ENCODE data around the gene GINS2. TPM values are rescaled to one million over a fixed set of nuclear protein-coding genes. Genes with fewer than 3 reads are reported as not detected.

Gene GINS2
- total RNA-seq, 1 experiment from 2014 or later, result 52.7 TPM

DNA sequence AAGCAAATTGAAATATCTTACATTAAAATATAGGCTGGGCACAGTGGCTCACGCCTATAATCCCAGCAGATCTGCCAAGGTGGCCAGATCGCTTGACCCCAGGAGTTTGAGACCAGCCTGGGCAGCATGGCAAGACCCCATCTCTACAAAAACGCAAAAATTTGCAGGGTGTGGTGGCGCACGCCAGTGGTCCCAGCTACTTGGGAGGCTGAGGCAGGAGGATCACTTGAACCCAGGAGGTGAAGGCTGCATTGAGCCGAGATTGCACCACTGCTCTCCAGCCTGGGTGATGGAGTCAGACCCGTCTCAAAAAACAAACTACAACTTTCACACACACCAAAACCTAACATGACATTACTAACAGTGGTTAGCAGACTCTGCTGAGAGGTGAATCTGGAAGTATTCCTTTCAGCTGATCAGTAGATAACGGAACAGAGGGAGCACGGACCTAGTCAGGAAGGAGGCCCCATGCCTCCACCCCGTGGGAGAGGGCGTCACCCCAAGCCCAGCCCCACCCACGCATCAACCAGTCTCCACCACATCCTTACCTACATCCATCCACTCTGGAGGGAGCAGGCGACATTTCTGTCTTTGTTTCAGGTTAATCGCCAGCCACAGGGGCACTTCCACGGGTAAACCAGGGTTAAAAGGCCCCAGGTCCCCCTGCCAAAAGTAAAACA is 1.7 kb downstream of the GINS2 start:
- no peaks in the 10 kb centered on the region for H3K9me3 Mint-ChIP-seq
- no peaks in the 10 kb centered on the region for H3K27me3 ChIP-seq (ENCODE audit: insufficient read depth, low read length)
- WGBS (ENCODE audit: extremely low coverage, insufficient read length, low lambda C conversion rate), result no CpG with 5 or more reads among the region's 15 CpGs
- no peak overlapping the region for H4K8ac ChIP-seq (replicated peaks; ENCODE audit: insufficient read length, low read depth, low read length)
- H3K18ac ChIP-seq (ENCODE audit: insufficient read length, low read depth, low read length), result no peak overlapping the region
- H3K27ac Mint-ChIP-seq, result no peak overlapping the region
- H3K14ac ChIP-seq (ENCODE audit: insufficient read depth, low read length), result no peak overlapping the region
- no peak overlapping the region for H2AFZ ChIP-seq (ENCODE audit: low read length)
- no peak overlapping the region for H2BK120ac ChIP-seq (ENCODE audit: low read depth, low read length, poor library complexity, severe bottlenecking)
- no peak overlapping the region for H2AK5ac ChIP-seq (ENCODE audit: insufficient read length, low read length)
- H3K79me1 ChIP-seq (ENCODE audit: insufficient read depth, low read depth, low read length, poor library complexity, severe bottlenecking), result no peaks in the 10 kb centered on the region
- no peak overlapping the region for H2BK5ac ChIP-seq (ENCODE audit: insufficient read length, low read length)
- peaks cover 3% of the 10 kb centered on the region; the same call in 1 of the 2 replicates for H3K79me2 ChIP-seq (ENCODE audit: insufficient read depth, low read length)
- peaks cover 22% of the 10 kb centered on the region for H3K27me3 Mint-ChIP-seq (ENCODE audit: low read depth)
- no peak overlapping the region for H3T11ph ChIP-seq (ENCODE audit: low read length)
- H3K4me2 ChIP-seq (ENCODE audit: insufficient read depth, insufficient read length, low read length), result no peak overlapping the region
- H2BK12ac ChIP-seq (ENCODE audit: insufficient read length, low read depth, low read length), result no peak overlapping the region
- DNase-seq, result no peak
- H3K56ac ChIP-seq (ENCODE audit: insufficient read length, low read depth, low read length), result no peak overlapping the region
- no peak overlapping the region for H4K91ac ChIP-seq (ENCODE audit: insufficient read length, low read depth, low read length)
- H3K27ac ChIP-seq (ENCODE audit: insufficient read length, low read depth, low read length), result no peak overlapping the region
- H3K23ac ChIP-seq (ENCODE audit: insufficient read length, low read depth, low read length), result no peak overlapping the region
- H4K5ac ChIP-seq (ENCODE audit: insufficient read length, low read depth, low read length), result no peak overlapping the region
- no peak overlapping the region for H2BK20ac ChIP-seq (ENCODE audit: low read depth, low read length, poor library complexity, severe bottlenecking)
- no peaks in the 10 kb centered on the region for H3K23me2 ChIP-seq (ENCODE audit: insufficient read length, low read depth, low read length, poor library complexity, severe bottlenecking)
- peaks cover 3 to 41% (median 37%) of the 10 kb centered on the region in 3 experiments; a peak in 6 of 7 replicates for H3K36me3 Mint-ChIP-seq (ENCODE audit: insufficient read depth in 1 of 3, low read depth in 3 of 3)
- H3K4me1 ChIP-seq (ENCODE audit: insufficient read depth, low read length), result no peaks in the 10 kb centered on the region; the same call in 1 of the 2 replicates
- H3K4me3 Mint-ChIP-seq, result peak overlapping the region; percentile 78 to 89
- peaks cover 14 to 30% of the 10 kb centered on the region in 2 experiments for H3K4me1 Mint-ChIP-seq
- no peak overlapping the region for H2BK15ac ChIP-seq (ENCODE audit: low read depth, low read length)
- TF ChIP-seq, protein P1, sequence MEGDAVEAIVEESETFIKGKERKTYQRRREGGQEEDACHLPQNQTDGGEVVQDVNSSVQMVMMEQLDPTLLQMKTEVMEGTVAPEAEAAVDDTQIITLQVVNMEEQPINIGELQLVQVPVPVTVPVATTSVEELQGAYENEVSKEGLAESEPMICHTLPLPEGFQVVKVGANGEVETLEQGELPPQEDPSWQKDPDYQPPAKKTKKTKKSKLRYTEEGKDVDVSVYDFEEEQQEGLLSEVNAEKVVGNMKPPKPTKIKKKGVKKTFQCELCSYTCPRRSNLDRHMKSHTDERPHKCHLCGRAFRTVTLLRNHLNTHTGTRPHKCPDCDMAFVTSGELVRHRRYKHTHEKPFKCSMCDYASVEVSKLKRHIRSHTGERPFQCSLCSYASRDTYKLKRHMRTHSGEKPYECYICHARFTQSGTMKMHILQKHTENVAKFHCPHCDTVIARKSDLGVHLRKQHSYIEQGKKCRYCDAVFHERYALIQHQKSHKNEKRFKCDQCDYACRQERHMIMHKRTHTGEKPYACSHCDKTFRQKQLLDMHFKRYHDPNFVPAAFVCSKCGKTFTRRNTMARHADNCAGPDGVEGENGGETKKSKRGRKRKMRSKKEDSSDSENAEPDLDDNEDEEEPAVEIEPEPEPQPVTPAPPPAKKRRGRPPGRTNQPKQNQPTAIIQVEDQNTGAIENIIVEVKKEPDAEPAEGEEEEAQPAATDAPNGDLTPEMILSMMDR (conservative IDR thresholded peaks at IDR 0.05), result no peak
- no peaks in the 10 kb centered on the region for H4K20me1 ChIP-seq (ENCODE audit: control insufficient read depth, insufficient read depth, insufficient read length)
- no peaks in the 10 kb centered on the region for H3K9me3 ChIP-seq (ENCODE audit: control insufficient read depth, low read depth, low read length)
- no peak overlapping the region for H3K4ac ChIP-seq (ENCODE audit: low read depth, low read length)
- H3K9ac ChIP-seq (ENCODE audit: extremely low read depth, insufficient read length, low read length), result no peak overlapping the region
